ENCODE measurements around the gene CDC42BPB.
"Not testable (repeated sequence)": the region's sequence is repeated elsewhere in the genome, so short reads cannot be mapped to it uniquely, and the experiment has no call there.

GRCh38 chr14:102926840-102927239 lies 130.5 kb downstream of the CDC42BPB start:
- TF ChIP-seq CTCF, EZH2 (IDR thresholded peaks at IDR 0.05): not testable (repeated sequence)

Data from neural progenitor cell (in vitro differentiated cells).